Stimulated activated CD4-positive, alpha-beta T cell treated with anti-CD3 and anti-CD28 coated beads, Interleukin-12 subunit alpha, Interleukin-12 subunit beta, amount 100 ng/mL, for 48 hours (primary cell): Measurements from ENCODE around the gene VAV2.
"Not testable (repeated sequence)": the region's sequence is repeated elsewhere in the genome, so short reads cannot be mapped to it uniquely, and the experiment has no call there.

Experiments
- DNase-seq, 3 donors: peaks; one replicate each; pipeline ENCODE4 v3.0.0-alpha.2; 2020; ENCODE audit warnings: low read depth in 2 of 3, low spot score in 1 of 3

The VAV2 gene

DNA sequence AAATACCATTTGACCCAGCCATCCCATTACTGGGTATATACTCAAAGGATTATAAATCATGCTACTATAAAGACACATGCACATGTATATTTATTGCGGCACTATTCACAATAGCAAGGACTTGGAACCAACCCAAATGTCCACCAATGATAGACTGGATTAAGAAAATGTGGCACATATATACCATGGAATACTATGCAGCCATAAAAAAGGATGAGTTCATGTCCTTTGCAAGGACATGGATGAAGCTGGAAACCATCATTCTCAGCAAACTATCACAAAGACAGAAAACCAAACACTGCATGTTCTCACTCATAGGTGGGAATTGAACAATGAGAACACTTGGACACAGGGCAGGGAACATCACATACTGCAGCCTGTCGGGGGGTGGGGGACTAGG lies 68.5 kb downstream of the VAV2 start:
- DNase-seq, result not testable (repeated sequence)

DNA sequence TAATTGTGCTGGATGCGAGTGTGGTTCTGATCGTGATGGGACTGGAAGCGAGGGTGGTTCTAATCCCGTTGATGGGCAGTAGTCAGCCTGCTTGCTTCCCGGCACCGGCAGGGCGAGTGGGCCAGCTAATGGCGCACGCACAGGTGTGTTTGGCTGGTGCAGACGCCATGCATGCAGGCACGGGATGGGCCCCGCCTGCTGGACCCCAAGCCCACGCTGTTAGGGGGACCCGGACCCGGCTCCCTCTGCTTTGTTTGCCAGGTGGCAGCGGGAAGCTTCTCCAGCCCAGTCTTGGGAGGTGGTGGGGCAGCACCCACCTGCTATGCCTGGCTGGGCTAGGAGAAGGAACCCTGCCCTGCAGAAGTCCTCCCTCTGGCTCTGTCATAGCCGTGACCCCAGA lies 70.3 kb downstream of the VAV2 start:
- no peak for DNase-seq

DNA sequence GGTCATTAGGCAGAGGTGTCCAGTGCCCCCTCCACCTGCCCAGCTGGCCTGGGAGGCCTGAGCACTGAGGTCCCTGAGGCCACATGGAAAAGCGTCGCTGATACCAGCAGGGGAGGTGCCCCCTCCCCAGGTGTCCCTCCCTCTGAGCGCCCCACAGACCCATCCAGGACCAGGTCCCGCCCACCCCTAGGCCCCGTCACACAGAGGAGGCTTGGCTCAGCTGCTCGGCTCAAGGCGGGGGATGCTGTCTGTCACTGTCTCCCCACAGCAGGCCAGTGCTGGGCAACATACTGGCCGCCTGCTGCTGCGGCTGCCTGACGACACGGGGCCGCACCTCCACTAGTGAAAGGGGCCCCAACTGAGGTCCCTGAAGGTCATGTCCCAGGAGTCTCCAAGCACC lies 71.7 kb downstream of the VAV2 start:
- DNase-seq, result no peak

DNA sequence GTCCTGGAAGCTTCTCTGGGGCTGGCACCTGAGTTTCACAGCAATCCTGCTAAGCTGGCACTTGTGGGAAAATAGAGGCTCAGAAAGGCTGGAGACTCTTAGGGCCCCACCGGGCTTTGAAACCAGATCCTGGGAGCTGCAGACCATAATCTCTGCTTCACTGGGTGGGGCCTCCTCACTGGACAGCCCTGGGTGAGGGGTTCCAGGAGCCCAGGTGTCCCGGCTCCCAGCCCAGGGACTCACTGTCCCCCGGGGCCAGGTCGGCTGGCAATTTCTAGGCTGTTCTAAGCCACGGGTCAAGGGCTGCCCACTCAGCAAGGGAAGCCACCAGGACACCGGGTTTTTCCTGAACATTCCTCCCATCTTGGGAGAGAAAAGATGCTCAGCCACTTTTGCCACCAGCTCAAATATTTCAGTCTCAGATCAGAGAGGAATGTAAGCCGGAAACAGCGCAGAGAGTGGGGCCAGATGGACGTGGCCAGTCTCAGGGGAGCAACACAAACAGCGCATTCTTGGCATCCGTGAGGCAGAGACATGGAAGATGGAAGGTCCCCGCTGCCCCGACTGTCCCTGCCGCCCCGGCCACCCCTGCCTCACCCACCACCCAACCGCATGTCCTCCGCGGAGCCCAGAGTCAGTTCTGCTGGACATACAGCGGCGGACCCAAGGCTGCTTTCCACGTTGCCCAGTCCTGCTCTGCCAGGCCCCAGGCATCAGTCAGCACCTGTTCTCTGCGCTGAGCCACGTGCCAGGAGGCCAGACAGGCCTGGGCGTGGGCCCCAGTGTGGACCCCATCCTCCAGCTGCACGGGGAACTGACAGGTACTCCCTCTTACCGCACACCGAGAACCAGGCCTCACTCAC lies 72.6 kb downstream of the VAV2 start:
- DNase-seq, result no peak

DNA sequence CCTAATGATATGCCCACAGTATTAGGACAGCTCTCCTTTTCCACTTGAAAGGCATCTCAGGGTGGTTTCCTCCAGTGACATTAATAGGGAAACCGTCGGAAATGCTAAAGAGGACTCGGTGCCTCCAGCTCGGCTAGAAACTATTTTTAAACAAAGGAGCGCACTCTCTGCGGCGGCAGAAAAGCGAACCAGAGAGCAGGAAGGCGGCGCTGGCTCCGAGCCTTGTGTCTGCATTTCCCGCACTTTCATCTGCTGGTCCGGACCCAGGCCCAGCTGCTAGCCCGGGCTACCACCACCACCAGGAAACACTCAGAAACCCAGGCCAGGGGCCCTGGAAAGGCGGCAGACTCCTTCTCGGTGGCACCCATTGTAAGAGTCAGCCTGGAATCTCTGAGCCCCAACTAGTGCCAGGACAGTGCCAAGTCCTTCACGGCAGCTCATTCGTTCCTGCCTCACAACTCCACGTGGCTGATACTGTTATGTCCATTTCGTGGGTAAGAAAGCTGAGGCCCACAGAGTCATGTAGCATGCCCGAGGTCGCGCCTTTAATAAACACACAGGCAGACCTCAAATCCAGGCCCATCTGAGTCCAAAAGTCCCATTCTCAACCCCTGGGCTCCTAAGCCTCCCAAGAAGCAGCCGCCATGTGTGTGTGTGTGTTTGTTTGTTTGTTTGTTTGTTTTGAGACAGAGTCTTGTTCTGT lies 73.9 kb downstream of the VAV2 start:
- DNase-seq, result no peak

DNA sequence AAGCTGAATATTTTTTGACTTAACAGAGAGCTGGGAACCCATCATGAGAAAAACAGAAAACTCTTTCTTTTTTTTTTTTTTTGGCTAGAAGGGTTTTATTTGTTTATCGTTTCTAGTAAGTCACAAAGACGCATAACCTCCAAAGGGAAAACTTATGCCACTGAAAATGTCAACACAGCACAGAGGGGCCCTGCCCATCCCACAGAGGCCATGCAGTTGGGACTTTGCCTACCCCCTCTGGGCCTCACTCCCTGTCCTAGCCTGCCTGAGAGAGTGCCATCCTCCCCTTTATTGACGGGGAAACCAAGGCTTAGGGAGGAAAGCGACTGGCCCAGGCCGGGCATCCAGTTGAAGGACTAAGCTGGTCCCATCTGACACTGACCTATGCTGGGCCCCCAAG lies 74.7 kb downstream of the VAV2 start:
- DNase-seq, result no peak

DNA sequence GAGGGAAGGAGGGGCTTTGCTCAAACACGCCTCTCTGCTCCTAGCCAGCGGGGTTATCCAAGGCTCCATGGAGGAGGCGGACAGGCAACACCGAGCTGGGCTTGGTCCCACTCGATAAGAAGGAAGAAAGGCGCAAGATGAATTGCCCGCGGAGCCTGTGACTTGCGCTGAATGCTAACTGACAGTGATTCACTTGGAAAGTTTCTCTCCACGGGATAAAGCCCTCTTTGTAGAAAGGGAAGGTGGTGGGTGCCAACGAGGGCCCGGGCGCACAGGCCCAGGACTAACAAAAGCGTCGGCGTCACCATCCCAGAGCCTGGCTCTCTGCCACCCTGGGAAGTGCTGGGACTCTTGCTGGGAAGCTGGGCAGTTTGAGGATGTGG lies 76.0 kb downstream of the VAV2 start:
- no peak for DNase-seq

DNA sequence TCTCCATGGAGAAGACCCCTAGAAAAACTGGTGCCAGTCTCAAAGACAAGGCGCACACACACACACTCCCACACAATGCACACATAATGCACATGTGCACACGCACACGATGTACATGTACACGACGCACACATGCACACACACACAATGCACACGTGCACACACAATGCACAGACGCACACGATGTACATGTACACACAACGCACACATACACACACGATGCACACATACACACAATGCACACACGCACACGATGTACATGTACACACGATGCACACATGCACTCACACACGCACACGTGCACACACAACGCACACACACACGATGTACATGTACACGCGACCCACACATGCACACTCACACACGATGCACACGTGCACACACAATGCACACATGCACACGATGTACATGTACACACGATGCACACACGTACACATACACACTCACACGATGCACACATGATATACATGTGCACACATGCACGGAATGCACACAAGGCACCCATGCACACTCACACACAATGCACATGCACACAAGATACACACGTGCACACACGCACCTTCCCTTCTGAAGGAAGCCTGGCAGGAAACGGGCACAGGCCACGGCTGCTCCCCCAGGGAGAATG lies 76.5 kb downstream of the VAV2 start:
- DNase-seq, result no peak

DNA sequence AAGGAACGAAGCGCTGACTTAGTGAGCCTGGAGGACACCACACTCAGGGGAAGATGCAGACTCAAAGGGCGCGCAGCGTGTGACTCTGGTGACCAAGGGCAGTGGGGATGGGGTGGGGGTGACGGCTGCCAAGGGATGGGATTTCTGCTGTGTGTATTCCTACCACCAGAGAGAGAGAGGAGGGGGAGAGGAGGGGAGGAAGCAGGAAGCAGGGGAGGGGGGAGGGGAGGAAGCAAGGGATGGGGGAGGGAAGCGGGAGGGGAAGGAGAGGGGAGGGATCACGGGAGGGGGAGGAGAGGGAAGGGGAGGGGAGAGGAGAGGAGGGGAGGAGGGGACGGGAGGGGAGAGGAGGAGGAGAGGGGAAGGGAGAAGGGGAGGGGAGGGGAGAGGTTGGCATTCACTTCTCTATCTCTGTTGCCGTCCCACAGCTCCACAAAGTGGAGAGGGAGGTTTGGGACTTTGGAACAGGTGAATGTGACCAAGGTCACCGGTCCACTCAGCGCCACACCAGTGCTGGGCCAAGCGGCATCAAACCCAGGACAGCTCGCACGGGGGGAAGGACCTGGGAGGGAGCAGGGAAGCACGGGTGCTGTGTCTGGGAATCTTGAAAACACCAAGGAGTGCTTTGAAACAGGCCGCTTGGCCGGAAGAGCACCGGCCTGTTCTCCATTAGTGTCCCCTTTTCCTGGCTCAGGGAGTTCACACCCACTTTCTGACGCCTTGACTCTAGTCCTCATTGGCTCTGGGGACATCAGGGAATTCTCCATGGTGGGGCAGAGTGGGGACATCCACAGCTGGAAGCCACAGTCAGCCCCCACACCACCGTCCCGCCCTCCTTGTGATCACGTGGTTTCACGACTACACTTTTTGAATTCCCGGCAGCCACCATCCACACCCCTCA lies 77.4 kb downstream of the VAV2 start:
- DNase-seq, result no peak

DNA sequence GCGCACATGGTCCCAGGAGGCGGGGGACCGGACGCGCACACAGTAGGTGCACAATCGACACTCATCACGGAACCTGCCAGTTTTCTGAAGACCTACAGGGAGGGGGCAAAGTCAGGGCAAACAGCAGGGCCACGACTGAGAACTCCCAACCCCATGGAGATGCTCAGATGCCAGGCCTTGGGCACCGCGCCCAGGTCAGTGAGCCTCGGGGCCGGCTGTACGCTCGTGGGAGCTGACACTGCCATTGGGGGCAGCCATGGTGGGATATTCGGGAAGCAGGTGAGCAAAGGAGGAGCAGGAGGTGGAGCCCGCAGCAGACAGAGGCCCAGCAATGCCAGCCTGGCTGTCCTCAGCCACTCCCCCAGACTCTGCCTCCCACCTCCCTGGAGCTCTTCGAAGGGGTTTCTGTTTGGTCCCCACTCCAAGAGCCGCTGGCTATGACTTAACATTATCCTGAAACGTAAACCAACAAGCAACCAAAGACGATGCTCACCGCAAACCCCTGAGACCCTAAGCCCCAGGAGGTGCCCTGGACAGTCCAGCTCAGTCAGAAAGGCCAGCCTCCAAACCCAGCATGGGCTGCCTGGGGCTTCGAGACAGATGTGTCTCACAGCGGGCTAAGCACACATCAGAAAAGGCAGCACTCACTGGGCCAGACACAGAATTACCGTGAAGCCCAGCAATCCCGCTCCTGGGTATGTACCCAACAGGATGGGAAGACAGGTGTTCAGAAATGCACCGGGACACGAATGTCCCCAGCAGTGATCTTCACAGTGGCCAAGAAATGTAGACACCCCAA lies 78.4 kb downstream of the VAV2 start:
- no peak for DNase-seq

DNA sequence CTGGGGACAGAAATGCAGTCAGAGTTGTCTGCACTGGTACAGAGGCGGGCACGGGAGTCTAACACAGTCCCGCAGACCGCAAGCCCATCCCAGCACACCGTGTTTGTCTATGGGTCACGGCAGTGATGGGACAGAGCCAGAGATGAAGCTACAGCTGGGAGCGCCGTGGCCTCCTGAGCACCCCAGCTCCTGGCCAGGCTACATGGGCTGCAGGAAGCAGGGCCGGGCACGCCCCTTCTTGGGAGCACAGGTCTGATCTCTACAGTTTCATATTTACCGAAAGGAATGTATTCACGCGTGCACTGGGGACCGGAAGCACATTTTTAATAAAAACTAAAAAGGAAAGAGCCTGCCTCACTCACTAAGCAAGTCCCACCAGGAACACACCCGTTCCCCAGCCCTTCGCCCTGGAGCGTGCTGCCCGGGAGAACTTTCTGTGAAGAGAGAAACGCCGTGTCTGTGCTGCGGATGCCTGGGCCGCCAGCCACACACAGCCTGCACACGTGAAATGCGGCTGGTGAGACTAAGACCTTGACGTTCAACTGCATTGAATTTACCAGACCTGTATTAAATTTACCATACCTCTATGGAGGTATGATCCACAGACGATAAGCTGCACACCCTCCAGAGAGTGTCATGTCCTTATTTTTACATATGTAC lies 81.1 kb downstream of the VAV2 start:
- no peak for DNase-seq

DNA sequence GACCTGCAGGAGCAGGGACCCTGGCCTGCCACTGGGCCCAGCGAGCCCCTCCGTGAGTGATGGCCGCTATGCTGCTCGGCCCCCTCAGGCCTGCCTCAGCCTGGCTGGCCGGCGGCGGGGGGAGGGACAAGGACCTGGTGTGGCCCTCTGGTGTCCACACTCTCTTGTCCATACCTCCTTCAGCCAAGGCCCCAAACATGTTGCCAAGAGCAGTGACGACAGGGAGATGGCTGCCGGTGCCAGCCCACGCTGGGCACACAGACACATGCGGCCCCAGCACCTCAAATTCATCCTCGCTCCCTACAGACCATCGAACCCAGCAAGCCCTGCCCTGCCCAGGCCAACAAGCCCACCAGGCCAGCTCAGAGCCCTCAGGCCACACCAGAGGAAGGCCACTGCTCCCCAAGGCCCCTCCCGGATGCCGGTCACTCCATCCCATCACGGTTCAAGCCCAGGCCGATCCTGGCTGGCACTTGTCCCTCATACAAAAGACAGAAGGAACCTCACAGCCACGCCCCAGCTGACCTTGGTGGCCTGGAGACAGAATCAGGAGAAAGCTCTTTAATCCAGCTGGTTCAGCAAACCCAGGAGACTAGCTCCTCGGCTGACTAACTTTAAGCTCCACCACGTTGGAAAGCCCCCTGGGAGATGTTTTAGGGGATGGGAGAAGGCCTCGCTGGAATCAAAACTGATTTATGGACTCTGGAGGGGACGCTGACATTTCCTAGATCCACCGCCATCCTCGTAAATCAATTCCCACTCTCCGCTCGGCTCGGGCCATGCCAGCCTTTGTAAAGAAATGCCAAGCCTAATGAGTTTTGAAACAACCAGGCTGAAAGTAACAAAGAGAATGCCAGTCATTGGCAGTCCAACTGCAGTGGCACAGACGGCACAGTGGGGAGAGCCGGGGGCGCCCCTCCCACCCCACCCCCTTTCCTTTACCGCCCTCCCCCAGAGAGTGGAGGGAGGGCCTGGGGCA lies 84.9 kb downstream of the VAV2 start:
- DNase-seq, result no peak

DNA sequence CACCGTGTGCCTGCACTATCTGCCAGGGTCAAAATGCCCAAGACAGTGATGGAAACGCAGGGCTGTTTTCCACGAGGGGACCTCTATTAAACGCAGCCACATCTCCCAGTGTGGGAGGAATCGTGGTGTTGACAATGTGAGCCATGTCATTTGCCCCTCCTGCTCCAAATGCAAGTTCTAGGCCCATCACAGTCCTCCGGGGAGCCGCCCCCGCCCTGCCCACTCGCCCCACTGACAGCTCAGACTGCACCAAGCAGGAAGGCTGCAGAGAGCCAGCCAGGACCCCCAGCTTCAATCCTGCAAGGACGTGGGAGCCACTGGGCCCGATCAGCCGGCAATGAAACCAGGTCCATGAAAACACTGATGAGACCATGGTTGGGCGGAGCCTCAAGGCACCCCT lies 85.9 kb downstream of the VAV2 start:
- DNase-seq, result no peak

DNA sequence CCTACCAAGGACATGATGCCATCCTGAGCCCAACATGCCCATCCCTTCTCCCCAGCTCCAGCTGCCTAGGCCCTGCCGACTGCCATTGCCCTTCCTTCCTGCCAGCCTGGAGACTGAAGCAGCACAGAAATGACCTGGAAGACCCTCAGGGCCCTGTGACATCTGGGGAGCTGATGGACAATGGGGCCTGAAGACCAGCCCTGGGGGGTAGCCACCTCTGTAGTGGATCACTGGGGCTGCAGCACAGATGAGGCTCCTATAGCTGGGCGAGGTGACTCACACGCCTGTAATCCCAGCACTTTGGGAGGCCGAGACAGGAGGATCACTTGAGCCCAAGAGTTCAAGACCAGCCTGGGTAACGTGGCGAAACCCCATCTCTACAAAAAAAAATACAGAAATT lies 86.6 kb downstream of the VAV2 start:
- DNase-seq, result no peak

DNA sequence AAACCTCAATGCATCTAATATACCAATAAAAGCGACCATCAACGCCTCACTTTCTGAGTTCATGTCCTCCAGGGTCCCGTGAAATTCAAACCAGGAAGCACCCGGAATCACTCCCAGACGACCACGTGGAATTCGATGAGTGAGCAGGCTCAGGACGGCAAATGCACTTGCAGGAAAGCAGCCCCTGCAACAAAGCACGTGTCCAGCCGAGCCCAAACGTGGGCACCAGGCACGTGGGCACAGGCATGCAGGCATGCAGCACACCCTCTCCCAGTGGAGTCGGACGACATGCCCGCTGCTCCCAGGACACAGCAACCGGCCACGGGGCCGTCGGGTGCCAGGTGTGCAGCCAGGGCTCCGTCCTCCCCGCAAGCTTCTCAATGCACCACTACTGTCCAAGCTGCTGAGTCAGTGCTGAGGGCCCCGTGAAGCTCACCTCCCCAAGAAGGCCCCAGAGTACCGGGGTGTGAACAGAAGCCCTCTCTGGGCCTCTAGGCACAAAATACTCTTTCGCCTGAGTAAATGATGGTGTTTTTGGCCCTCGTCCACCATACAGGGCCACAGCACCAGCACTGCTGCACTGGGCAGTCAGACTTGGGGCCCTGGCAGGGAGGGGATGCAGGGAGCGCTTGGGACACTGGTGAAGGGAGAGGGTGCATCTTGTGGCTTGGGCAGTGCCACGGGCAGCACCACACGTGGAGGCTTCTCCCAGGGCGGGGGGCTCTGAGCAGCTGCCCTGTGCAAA lies 87.6 kb downstream of the VAV2 start:
- no peak for DNase-seq

DNA sequence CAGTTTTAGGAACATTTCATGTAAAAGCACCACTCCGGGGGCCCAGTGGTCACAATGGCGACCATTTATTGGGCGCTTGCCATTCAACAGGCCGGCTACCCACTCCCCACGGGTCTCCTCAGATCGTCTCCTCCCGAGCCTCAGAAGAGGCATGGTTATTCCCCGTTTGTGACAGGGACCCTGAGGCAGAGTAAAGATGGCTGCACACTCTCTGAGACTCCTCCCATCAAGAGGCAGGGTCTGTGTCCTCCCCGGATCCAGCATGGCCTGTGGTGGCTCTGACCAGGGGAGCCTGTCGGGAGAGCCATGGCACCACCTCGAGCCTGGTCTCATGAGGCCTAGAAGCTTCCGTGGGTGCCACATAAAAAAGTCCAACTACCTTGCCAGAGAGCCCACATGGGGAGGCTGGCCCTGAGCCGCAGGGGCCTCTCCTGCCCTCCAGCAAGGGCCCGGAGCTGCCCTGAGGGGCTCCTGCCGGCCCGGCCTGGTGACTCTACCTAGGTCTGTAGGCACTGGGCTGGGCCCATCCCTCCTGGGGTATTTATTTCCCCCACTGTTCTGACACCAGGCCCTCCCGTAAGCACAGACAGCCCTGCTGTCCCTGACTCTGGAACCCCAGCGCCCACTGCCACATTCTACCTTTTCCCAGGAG lies 90.8 kb downstream of the VAV2 start:
- DNase-seq, result no peak

DNA sequence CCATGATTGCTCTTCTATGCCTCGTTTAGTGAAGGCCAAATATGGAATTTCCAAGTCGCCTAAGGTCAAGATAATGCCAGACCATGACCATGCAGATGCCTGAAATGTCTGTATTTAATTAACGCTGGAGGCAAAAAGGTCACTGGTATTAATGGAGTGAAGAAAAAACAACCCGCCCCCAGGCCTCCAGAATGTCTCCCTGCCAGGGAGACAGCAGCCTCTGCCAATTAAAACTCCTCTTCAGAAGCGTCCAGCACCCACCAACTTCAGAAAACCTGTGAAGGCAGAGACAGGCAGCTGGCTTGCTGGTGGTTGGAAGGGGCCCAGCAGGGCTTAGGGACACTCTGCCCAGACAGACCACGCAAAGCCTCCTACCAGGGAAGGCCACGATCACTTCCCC lies 94.4 kb downstream of the VAV2 start:
- no peak for DNase-seq

DNA sequence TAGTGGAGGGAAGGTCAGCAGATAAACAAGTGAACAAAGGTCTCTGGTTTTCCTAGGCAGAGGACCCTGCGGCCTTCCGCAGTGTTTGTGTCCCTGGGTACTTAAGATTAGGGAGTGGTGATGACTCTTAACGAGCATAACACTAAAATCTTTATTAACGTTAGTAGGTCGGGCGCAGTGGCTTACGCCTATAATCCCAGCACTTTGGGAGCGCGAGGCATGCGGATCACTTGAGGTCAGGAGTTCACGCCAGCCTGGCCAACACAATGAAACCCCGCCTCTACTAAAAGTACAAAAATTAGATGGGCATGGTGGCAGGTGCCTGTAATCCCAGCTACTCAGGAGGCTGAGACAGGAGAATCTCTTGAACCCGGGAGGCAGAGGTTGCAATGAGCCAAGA lies 96.1 kb downstream of the VAV2 start:
- not testable (repeated sequence) for DNase-seq
